K562 (cell line): ENCODE results near the gene CENPP. TPM values are rescaled to one million over a fixed set of nuclear protein-coding genes. Genes with fewer than 3 reads are reported as not detected.
A peak's percentile ranks its signal among the peaks of the same experiment; 100 is the strongest.

ENCODE experiments used
- ATAC-seq: fragments of 200-7000 bp; cut with Tn5 transposase; 3 replicates; pipeline ENCODE4 v1.9.1; 2020; ENCODE audit warnings: moderate library complexity
- BruUV-seq: library from RNA; stranded (reverse); fragments of 400-500 nt; replicated peaks from 2 replicates; lab custom pipeline; 2021; lab: Mats Ljungman, UMichigan
- CTCF ChIA-PET: fragments of 300-600 bp; formaldehyde crosslinking; extraction: SDS; loops from one replicate; lab custom pipeline; 2021; ENCODE audit warnings: low intra/inter-chr PET ratio; lab: Yijun Ruan, JAX
- POLR2A ChIA-PET: fragments of 300-600, 350-650 bp; sonication (Branson Sonifier 250); formaldehyde crosslinking; extraction: SDS; loops from one replicate; lab custom pipeline; 2021; ENCODE audit warnings: antibody characterized with exemption, inconsistent platforms; lab: Yijun Ruan, JAX
- DNase-seq, 4 experiments: peaks; one replicate each; pipeline versions ENCODE4 v3.0.0 to v3.0.0-alpha.2; 2011 to 2018; ENCODE audit warnings: low spot score in 3 of 4, mixed read lengths in 3 of 4; ENCODE audit errors: extremely low read depth in 1 of 4
- FAIRE-seq: peaks from 2 replicates; lab custom pipeline; 2011; peaks lifted over from hg19 to GRCh38; lab: Jason Lieb, UNC
- H2AFZ ChIP-seq: 2 replicates; pipeline ENCODE4 v1.6.0; 2011; ENCODE audit warnings: low read depth, low read length, control low read depth, inconsistent platforms
- H3K27ac ChIP-seq: fragments of 200-600 bp; 3 replicates; pipeline ENCODE4 v1.8.0; 2011; ENCODE audit warnings: low read depth, mild to moderate bottlenecking, control low read depth, inconsistent platforms, low read length, moderate library complexity, mixed read lengths; ENCODE audit errors: extremely low read depth
- H3K27me3 ChIP-seq, 2 experiments: fragments of 300-600 bp in 1 of 2; 2 replicates in 1 of 2; 3 replicates in 1 of 2; pipeline versions ENCODE4 v1.6.0 to v1.8.0; 2011; ENCODE audit warnings: inconsistent platforms in 2 of 2, low read length in 2 of 2, mild to moderate bottlenecking in 1 of 2, mixed read lengths in 1 of 2, moderate library complexity in 1 of 2; ENCODE audit not compliant: control insufficient read depth in 2 of 2, insufficient read depth in 2 of 2
- H3K36me3 ChIP-seq: fragments of 300-600 bp; 3 replicates; pipeline ENCODE4 v1.8.0; 2011; ENCODE audit warnings: mild to moderate bottlenecking, low read length, inconsistent platforms; ENCODE audit not compliant: control insufficient read depth, insufficient read depth
- H3K4me1 ChIP-seq, 2 experiments: fragments of 200-600 bp in 1 of 2; replicated peaks in 1 of 2; 2 replicates in 1 of 2; 3 replicates in 1 of 2; pipeline versions ENCODE4 v1.5.1 to v1.8.0; 2011; ENCODE audit warnings: inconsistent platforms in 2 of 2, low read length in 2 of 2, mild to moderate bottlenecking in 1 of 2, mixed read lengths in 1 of 2, moderate library complexity in 1 of 2; ENCODE audit not compliant: control insufficient read depth in 2 of 2, insufficient read depth in 2 of 2
- H3K4me2 ChIP-seq: 2 replicates; pipeline ENCODE4 v1.6.1; 2011; ENCODE audit warnings: low read length, control low read depth, inconsistent platforms, mixed read lengths; ENCODE audit not compliant: insufficient read depth
- H3K4me3 ChIP-seq: fragments of 200-600 bp; sonication (generic), shearing (Covaris generic); 2 replicates; pipeline ENCODE4 v1.5.1; 2016; ENCODE audit warnings: control low read depth, inconsistent platforms
- H3K79me2 ChIP-seq: fragments of 200-600 bp; 3 replicates; pipeline ENCODE4 v1.8.0; 2011; ENCODE audit warnings: low read length, inconsistent platforms; ENCODE audit not compliant: control insufficient read depth, insufficient read depth
- H3K9ac ChIP-seq, 2 experiments: 2 replicates each; pipeline versions ENCODE4 v1.6.0 to v1.6.1; 2011; ENCODE audit warnings: low read depth in 2 of 2, low read length in 2 of 2, control low read depth in 1 of 2, inconsistent platforms in 1 of 2, mild to moderate bottlenecking in 1 of 2, mixed read lengths in 1 of 2; ENCODE audit not compliant: insufficient read depth in 1 of 2
- H3K9me1 ChIP-seq: one replicate; pipeline ENCODE4 v1.6.0; 2011; ENCODE audit warnings: inconsistent platforms, mild to moderate bottlenecking, low read length, moderate library complexity; ENCODE audit not compliant: control insufficient read depth, insufficient read depth
- H3K9me3 ChIP-seq: replicated peaks from 2 replicates; pipeline ENCODE4 v1.5.1; 2011; ENCODE audit warnings: low read depth, low read length, inconsistent platforms; ENCODE audit not compliant: control insufficient read depth, insufficient read depth
- H4K20me1 ChIP-seq: replicated peaks from 2 replicates; pipeline ENCODE4 v1.6.1; 2011; ENCODE audit warnings: low read length, inconsistent platforms, mixed read lengths; ENCODE audit not compliant: control insufficient read depth, insufficient read depth
- AFF4 ChIP-seq: sonication (generic); formaldehyde crosslinking; IDR thresholded peaks from 2 replicates; pipeline ENCODE4 v1.8.0; 2023; ENCODE audit warnings: mild to moderate bottlenecking, missing genetic modification reagents
- ESRRA ChIP-seq: fragments of 450-650 bp; IDR thresholded peaks from 2 replicates; pipeline ENCODE4 v1.6.1; 2014; ENCODE audit warnings: low read depth, mild to moderate bottlenecking, moderate library complexity, borderline replicate concordance
- ETS1 ChIP-seq: conservative IDR thresholded peaks from 2 replicates; pipeline ENCODE4 v1.6.1; 2011; ENCODE audit warnings: low read depth, mild to moderate bottlenecking, low read length; ENCODE audit not compliant: control insufficient read depth
- KHSRP ChIP-seq: fragments of 450-650 bp; IDR thresholded peaks from 2 replicates; pipeline ENCODE4 v1.6.1; 2017
- MLLT1 ChIP-seq, 2 experiments: fragments of 450-650 bp; IDR thresholded peaks; 2 replicates each; pipeline ENCODE4 v1.6.1; 2016
- NR2C1 ChIP-seq, 2 experiments: fragments of 450-650 bp; IDR thresholded peaks; 2 replicates each; pipeline ENCODE4 v1.6.1; 2017; ENCODE audit warnings: mild to moderate bottlenecking in 2 of 2, antibody characterized with exemption in 1 of 2, inconsistent platforms in 1 of 2, missing compliant biosample characterization in 1 of 2, missing genetic modification characterization in 1 of 2
- POLR2A ChIP-seq: fragments of 450-650 bp; conservative IDR thresholded peaks from 2 replicates; pipeline ENCODE4 v1.6.1; 2016
- ZNF512 ChIP-seq: IDR thresholded peaks from 2 replicates; pipeline ENCODE4 v1.6.1; 2016; ENCODE audit warnings: missing genetic modification characterization, missing compliant biosample characterization
- ZNF584 ChIP-seq: fragments of 200-800 bp; sonication (Bioruptor generic); IDR thresholded peaks from 2 replicates; pipeline ENCODE4 v1.6.1; 2016; ENCODE audit warnings: low read depth, mild to moderate bottlenecking, missing genetic modification characterization, missing compliant biosample characterization
- WGBS: fragments of 100-300 bp; shearing (Covaris generic); methylation state at CpG from one replicate; pipeline ENCODE4 v1.1.6; 2016; ENCODE audit warnings: low coverage, mixed read lengths; ENCODE audit not compliant: insufficient coverage; ENCODE audit errors: missing lambda C conversion rate; 5-methylcytosine and 5-hydroxymethylcytosine counted together
- in situ Hi-C: fragments of 300-500 bp; cut with MboI; formaldehyde crosslinking; loops from 4 replicates; pipeline ENCODE4 v1.15.0; 2018; ENCODE audit warnings: inconsistent platforms, mixed read lengths
- intact Hi-C: fragments of 100-400 bp; cut with micrococcal nuclease; formaldehyde crosslinking; loops from 2 replicates; pipeline ENCODE4 v1.14.2; 2022
- polyA plus RNA-seq, 8 experiments: library from polyadenylated mRNA; depleted of rRNA in 4 of 8; stranded (reverse) in 5 of 8; unstranded in 3 of 8; fragments of >200 nt; fragmentation: Nextera tagmentation in 2 of 8; fragmentation: Illumina TruSeq in 1 of 8; extraction: Ambion mirVana in 2 of 8; extraction: Trizol in 1 of 8; gene quantifications; 2 replicates each; pipeline versions ENCODE4 v1.2.1 to v1.2.3, GENCODE V29; 2011 to 2014; ENCODE audit warnings: inconsistent platforms in 1 of 8, missing spikeins in 1 of 8
- total RNA-seq, 7 experiments: library from RNA; depleted of rRNA in 6 of 7; stranded (reverse); fragments of >200 nt in 6 of 7; fragmentation: Illumina TruSeq in 2 of 7; extraction: Trizol in 2 of 7; gene quantifications; 2 replicates each; pipeline versions ENCODE4 v1.2.1 to v1.2.3, GENCODE V29; 2011 to 2021; ENCODE audit warnings: low replicate concordance in 1 of 7

Gene CENPP
- total and polyA plus RNA-seq, 9 of the 15 experiments (the other 6 are each of a cell fraction or from before 2014, with no cell fraction given) = 8.0 to 28.5 (median 17.9) TPM

- no peak for FAIRE-seq
- in situ Hi-C loops = no loop called here
- TF ChIP-seq KHSRP = no peak
- no peak for TF ChIP-seq ZNF584 (CRISPR knock-in tag)
- no peak for TF ChIP-seq MLLT1 (IDR thresholded peaks at IDR 0.05)
- TF ChIP-seq POLR2A = no peak
- no peak for TF ChIP-seq AFF4 (CRISPR knock-in tag)
- no peak for TF ChIP-seq ETS1
- no peak; the same call in 1 of the 2 replicates for TF ChIP-seq NR2C1 (IDR thresholded peaks at IDR 0.05)
- 0 out of 2 replicates have a peak, but pooled peaks have one; percentile 40 for TF ChIP-seq NR2C1 (tag; IDR thresholded peaks at IDR 0.05)
- peak; percentile 83 for TF ChIP-seq ESRRA
- TF ChIP-seq ZNF512 (tag) = no peak
Measured at GRCh38 chr9:92661127-92661526, 335.4 kb downstream of the CENPP start.

More at GRCh38 chr9:92661127-92661526, 335.4 kb downstream of the CENPP start:
- Histone ChIP-seq H3K79me2 (peaks cover 64% of the 10 kb centered on the region), H3K4me1 (peaks cover 0 to 20% of the 10 kb centered on the region in 2 experiments; a peak in 3 of 5 replicates), H2AFZ (no peak overlapping the region), H3K9me1 (no peaks in the 10 kb centered on the region), H3K27ac (no peak overlapping the region), H3K4me3 (no peak overlapping the region), H3K4me2 (no peak overlapping the region), H4K20me1 (peaks cover 19% of the 10 kb centered on the region), H3K9ac (peak overlapping the region in 1 of 2 experiments; percentile 6; a peak in 1 of 4 replicates), H3K36me3 (peaks cover 61% of the 10 kb centered on the region), H3K27me3 (no peaks in the 10 kb centered on the region), H3K9me3 (no peaks in the 10 kb centered on the region)
- CTCF ChIA-PET = no interaction called here
- intact Hi-C loops = no loop called here
- WGBS = 76% methylated on average over 5 of the region's 5 CpGs
- DNase-seq (no peak), ATAC-seq (no peak)
- no TSS peak for BruUV-seq
- POLR2A ChIA-PET = interaction anchor here (0.8 kb wide), 1 partner anchor 13 kb away, joined by 4 read pairs; no protein-coding TSS in a partner anchor
